Upper lobe of right lung (tissue), 1 donor: Measurements from ENCODE around the gene CCDC149. TPM values are rescaled to one million over a fixed set of nuclear protein-coding genes. Genes with fewer than 3 reads are reported as not detected.

ENCODE experiments used
- ATAC-seq: fragments of 200-7000 bp; cut with Tn5 transposase; one replicate; pipeline ENCODE4 v1.9.1; 2020; ENCODE audit warnings: mild to moderate bottlenecking, moderate library complexity
- DNase-seq: peaks from one replicate; pipeline ENCODE4 v3.0.0-alpha.2; 2020
- H3K27ac ChIP-seq: fragments of 200-600 bp; one replicate; pipeline ENCODE4 v1.8.0; 2022
- H3K27me3 ChIP-seq: fragments of 200-600 bp; one replicate; pipeline ENCODE4 v1.8.0; 2022; ENCODE audit warnings: mild to moderate bottlenecking
- H3K36me3 ChIP-seq: fragments of 200-600 bp; one replicate; pipeline ENCODE4 v1.8.0; 2022
- H3K4me1 ChIP-seq: fragments of 200-600 bp; one replicate; pipeline ENCODE4 v1.8.0; 2022
- H3K4me3 ChIP-seq: fragments of 200-600 bp; one replicate; pipeline ENCODE4 v1.8.0; 2022; ENCODE audit warnings: mild to moderate bottlenecking
- H3K9me3 ChIP-seq: fragments of 200-600 bp; one replicate; pipeline ENCODE4 v1.8.0; 2022
- CTCF ChIP-seq: fragments of 200-600 bp; IDR thresholded peaks from one replicate; pipeline ENCODE4 v1.8.0; 2022; ENCODE audit warnings: antibody characterized with exemption
- intact Hi-C: fragments of 100-400 bp; cut with DNase I; formaldehyde crosslinking; loops from one replicate; pipeline ENCODE4 v1.11.0; 2022
- long read RNA-seq: library from polyadenylated mRNA; unstranded; transcript quantifications from one replicate; pipeline ENCODE4 v2.0.0, GENCODE V29; 2021
- total RNA-seq: library from RNA; stranded (reverse); fragmentation: NEBNext Ultra II Directional; extraction: Animal tissue kit (Norgen Biotek cat#: 25700); gene quantifications from one replicate; pipeline ENCODE4 v1.2.1, GENCODE V29; 2021
- donor health status: DM: no; HTN: yes; CAD: no; lungs with severe emphysema.

CCDC149 gene
- 28.7 TPM for total RNA-seq
- long read RNA-seq, transcript CCDC149-204 (12 exons, 3,869 nt), result major isoform, 32 of 51 reads
- long read RNA-seq, partial matches to known transcripts, result 0 of 51 reads
- long read RNA-seq, other reads (novel, unspliced or antisense), result 17 of 51 reads

DNA sequence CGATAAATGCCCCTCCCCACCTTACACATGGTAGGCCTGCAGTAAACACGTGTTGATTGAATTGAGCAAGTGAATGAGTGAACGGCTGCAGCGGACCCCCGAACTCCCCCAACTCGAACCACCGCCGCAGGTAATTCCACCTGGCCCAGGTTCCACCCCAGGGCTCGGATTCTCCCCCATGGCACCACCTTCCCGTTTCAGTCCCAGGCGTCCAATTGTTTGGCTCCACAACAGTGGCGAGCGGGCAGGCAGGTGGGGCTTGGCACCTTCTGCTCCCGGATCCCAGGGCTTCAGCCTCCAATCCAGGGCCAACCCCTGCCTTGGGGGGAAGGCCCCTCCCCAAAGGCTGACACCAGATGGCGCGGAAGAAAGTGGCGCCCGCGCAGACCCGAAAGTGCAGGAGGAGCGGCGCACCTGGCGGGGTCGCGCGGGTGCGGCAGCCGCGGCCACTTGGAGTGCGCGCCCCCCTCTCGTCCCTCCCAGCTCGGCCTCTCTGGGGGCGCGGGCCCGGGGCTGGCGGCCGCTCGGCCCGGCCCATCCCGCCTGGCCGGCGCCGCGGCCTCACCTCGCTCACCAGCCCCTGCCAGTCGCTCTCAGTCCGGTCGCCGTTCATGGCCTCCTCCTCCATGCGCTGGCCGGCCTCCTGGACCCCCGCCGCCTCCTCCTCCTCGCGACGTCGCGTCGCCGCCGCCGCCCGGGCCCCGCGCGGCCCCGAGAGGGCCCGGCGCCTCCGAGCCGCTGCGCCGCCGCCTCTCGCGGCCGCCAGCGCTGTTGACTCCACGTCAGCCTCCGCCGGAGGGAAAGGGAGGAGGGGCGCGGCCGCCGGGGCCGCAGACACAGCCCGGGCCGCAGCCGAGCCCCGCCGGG, at the start of gene CCDC149:
TSS of gene CCDC149 (minus strand) at position 791 of the 867 bp plus-strand sequence. CDS start at position 613, 178 bp downstream.
- ATAC-seq, result peak; percentile 96
- peak within 1 kb of the TSS; percentile 57 for H3K4me3 ChIP-seq
- intact Hi-C loops, result no loop called here
- H3K27ac ChIP-seq, result peak within 1 kb of the TSS; percentile 83
- no peaks in the 10 kb centered on the region for H3K27me3 ChIP-seq
- H3K9me3 ChIP-seq, result no peaks in the 10 kb centered on the region
- H3K36me3 ChIP-seq, result peaks cover 7% of the 10 kb centered on the region
- H3K4me1 ChIP-seq, result no peaks in the 10 kb centered on the region
- peak; percentile 16 for TF ChIP-seq CTCF
- peak; percentile 92 for DNase-seq

DNA sequence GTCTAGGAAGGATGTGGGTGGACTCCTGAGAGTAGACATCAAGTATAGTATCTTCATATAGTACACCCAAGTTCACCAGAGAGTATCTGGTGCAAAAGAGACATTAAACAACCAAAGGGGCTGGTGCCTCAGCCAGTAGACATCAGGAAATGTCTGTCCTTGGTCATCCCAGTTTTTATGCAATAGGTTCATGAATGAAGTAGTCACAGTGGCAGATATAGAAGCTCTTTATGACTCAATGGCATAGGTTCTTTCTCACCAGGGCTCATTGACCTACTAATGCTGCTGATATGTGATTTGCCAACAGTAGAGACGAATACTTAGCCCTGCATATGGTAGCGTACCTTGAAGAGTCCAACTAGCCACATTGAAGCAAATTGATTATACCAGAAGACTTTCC, 45.0 kb upstream of the CCDC149 start:
- Histone ChIP-seq H3K4me1 (no peaks in the 10 kb centered on the region), H3K27ac (no peak overlapping the region), H3K9me3 (no peaks in the 10 kb centered on the region), H3K27me3 (no peaks in the 10 kb centered on the region), H3K4me3 (no peak overlapping the region), H3K36me3 (no peaks in the 10 kb centered on the region)
- DNase-seq (no peak), ATAC-seq (no peak)
- intact Hi-C loops, result no loop called here
- TF ChIP-seq CTCF, result no peak

DNA sequence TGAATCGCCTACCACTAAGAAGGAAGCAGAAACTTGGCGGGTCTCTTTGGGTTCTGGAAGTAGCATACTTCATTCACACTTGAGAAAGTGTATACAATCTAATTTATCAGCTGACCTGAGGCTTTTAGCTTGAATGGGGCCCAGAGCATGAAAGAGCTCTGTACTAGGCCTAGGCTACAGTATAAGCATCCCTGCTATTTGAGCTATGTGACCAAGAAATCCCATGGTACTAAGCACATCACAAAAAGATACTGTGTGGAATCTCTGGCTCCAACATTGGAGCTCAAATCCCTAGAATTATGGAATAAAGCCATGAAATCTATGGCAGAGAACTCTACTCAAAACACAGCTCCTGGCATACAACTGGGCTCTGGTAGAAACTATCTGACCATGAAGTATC, 43.9 kb upstream of the CCDC149 start:
- no peaks in the 10 kb centered on the region for H3K36me3 ChIP-seq
- no peak for DNase-seq
- no peak for ATAC-seq
- H3K4me3 ChIP-seq, result no peak overlapping the region
- H3K9me3 ChIP-seq, result no peaks in the 10 kb centered on the region
- intact Hi-C loops, result no loop called here
- no peaks in the 10 kb centered on the region for H3K27me3 ChIP-seq
- TF ChIP-seq CTCF, result no peak
- no peaks in the 10 kb centered on the region for H3K4me1 ChIP-seq
- H3K27ac ChIP-seq, result no peak overlapping the region

DNA sequence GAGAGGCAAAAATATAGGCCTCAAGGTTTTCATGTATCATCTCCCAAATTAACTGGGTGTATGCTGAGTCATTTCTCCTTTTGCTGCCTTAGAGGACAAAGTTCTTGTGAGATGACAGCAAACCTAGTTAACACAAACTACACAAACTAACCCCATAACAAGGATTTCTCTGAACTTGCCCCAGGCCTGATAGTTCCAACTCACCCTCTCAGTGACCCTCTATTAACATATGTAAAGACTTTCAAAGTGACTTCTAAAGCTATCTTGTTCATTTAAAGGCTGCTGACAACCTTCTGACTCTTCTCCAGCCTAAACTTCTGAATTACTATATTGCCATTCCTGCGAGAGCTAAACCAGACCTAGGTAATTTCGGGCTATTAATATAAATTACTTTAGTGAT, 43.2 kb upstream of the CCDC149 start:
- Histone ChIP-seq H3K4me3 (no peak overlapping the region), H3K36me3 (no peaks in the 10 kb centered on the region), H3K4me1 (no peaks in the 10 kb centered on the region), H3K27me3 (no peaks in the 10 kb centered on the region), H3K9me3 (no peaks in the 10 kb centered on the region), H3K27ac (no peak overlapping the region)
- no peak for DNase-seq
- no peak for ATAC-seq
- intact Hi-C loops, result no loop called here
- TF ChIP-seq CTCF, result no peak

DNA sequence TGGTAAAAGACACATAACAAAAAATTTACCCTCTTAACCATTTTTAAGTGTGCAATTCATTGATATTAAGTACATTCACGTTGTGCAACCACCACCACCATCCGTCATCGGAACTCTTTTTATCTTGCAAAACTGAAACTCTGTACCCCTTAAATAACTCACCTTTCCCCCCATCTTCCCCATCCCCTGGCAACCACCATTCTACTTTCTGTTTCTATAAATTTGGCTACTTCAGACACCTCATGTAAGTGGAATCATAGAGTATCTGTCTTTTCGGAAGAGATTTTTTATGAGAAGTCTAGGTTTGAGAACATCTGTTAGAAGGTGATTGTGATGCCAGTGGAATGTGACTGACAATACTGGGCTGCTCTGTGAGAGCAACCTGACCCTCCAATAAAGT, 39.8 kb upstream of the CCDC149 start:
- Histone ChIP-seq H3K9me3 (no peaks in the 10 kb centered on the region), H3K27me3 (no peaks in the 10 kb centered on the region), H3K27ac (no peak overlapping the region), H3K4me1 (no peaks in the 10 kb centered on the region), H3K4me3 (no peak overlapping the region), H3K36me3 (no peaks in the 10 kb centered on the region)
- ATAC-seq, result no peak
- no peak for DNase-seq
- intact Hi-C loops, result no loop called here
- no peak for TF ChIP-seq CTCF
